Mesenteric fat pad (tissue), 1 donor: Measurements from ENCODE around the gene NWD2. TPM values are rescaled to one million over a fixed set of nuclear protein-coding genes. Genes with fewer than 3 reads are reported as not detected.

Source experiments
- DNase-seq: peaks from one replicate; pipeline ENCODE4 v3.0.0-alpha.2; 2020; ENCODE audit warnings: low spot score
- total RNA-seq: library from RNA; stranded (reverse); fragmentation: NEBNext Ultra II Directional; extraction: Animal tissue kit (Norgen Biotek cat#: 25700); gene quantifications from one replicate; pipeline ENCODE4 v1.2.1, GENCODE V29; 2021
- donor health status: DM: yes; HTN: yes; CAD: no.

Gene NWD2
- total RNA-seq, 1 donor from 2014 or later, result 29.0 TPM

GRCh38 chr4:37439809-37440474, 195.4 kb downstream of the NWD2 start:
- no peak for DNase-seq

- no peak for DNase-seq
Measured at GRCh38 chr4:37440501-37440900, 196.0 kb downstream of the NWD2 start.

- no peak for DNase-seq
Measured at GRCh38 chr4:37441231-37442061, 196.9 kb downstream of the NWD2 start.

- no peak for DNase-seq
Measured at GRCh38 chr4:37442062-37442323, 197.4 kb downstream of the NWD2 start.

GRCh38 chr4:37443137-37443536, 198.6 kb downstream of the NWD2 start:
- DNase-seq, result no peak

GRCh38 chr4:37445023-37445422, 200.5 kb downstream of the NWD2 start:
- no peak for DNase-seq

GRCh38 chr4:37446016-37446415, 201.5 kb downstream of the NWD2 start:
- no peak for DNase-seq

GRCh38 chr4:37447886-37448285, 203.3 kb downstream of the NWD2 start:
- DNase-seq, result no peak

- no peak for DNase-seq
Measured at GRCh38 chr4:37450309-37450708, 205.8 kb downstream of the NWD2 start.

GRCh38 chr4:37450911-37451310, 206.4 kb downstream of the NWD2 start:
- DNase-seq, result no peak

- no peak for DNase-seq
Measured at GRCh38 chr4:37451656-37452055, 207.1 kb downstream of the NWD2 start.

GRCh38 chr4:37452952-37453280, 208.4 kb downstream of the NWD2 start:
- DNase-seq, result no peak

GRCh38 chr4:37453281-37453998, 208.9 kb downstream of the NWD2 start:
- no peak for DNase-seq

- DNase-seq, result no peak
Measured at GRCh38 chr4:37453999-37454800, 209.7 kb downstream of the NWD2 start.

GRCh38 chr4:37455301-37456131, 211.0 kb downstream of the NWD2 start:
- no peak for DNase-seq

- DNase-seq, result no peak
Measured at GRCh38 chr4:37461801-37462200, 217.3 kb downstream of the NWD2 start.

- no peak for DNase-seq
Measured at GRCh38 chr4:37463033-37463856, 218.7 kb downstream of the NWD2 start.

GRCh38 chr4:37464373-37465128, 220.0 kb downstream of the NWD2 start:
- DNase-seq, result no peak

GRCh38 chr4:37465296-37465695, 220.8 kb downstream of the NWD2 start:
- DNase-seq, result no peak
